Daoy (cell line): ENCODE data around the gene CPZ. TPM values are rescaled to one million over a fixed set of nuclear protein-coding genes. Genes with fewer than 3 reads are reported as not detected.

ENCODE experiments used
- DNase-seq: peaks from one replicate; pipeline ENCODE4 v3.0.0-alpha.2; 2015; ENCODE audit warnings: low read depth
- total RNA-seq: library from RNA; depleted of rRNA; stranded (reverse); fragments of >200 nt; shearing (Covaris generic); gene quantifications from 2 replicates; pipeline ENCODE4 v1.2.3, GENCODE V29; 2014

Gene CPZ
- total RNA-seq, 1 experiment from 2014 or later = 0.80 TPM

DNA sequence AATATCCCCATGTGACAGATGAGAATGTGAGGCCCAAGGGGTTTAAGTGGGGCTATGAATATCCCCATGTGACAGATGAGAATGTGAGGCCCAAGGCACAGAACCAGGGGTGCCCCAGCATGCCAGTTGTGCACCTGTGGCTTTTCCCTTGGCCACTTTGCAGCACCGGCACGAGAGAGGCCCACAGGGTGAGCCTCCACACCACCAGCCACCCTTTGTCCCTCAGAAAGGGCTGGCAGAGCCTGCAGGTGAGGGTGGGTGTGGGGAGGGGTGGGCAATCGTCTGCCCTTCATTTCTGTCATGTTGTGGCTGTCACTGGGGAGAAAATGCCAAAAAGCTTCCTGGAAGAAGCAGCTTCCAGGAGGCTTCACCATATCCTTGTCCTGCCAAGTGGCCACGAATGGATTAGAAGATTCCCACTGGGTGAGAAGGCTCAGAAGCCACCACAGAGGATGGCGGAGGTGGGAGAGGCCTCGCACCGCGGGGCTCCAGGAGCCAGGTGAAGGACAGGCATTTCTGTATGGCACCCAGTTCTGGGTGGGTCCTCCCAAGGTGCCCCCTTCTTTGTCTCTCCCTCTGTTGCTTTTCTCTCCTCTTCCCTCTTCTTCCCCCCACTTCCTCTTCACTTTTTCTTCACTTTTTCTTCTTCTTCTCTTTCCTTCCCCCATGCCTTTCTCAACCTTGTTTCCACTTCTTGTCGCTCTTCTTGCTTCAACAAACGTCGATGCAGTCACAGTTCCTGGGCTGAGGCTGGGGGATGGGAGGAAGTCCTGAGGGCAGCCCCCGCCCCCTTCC lies 12.8 kb upstream of the CPZ start:
- no peak for DNase-seq

DNA sequence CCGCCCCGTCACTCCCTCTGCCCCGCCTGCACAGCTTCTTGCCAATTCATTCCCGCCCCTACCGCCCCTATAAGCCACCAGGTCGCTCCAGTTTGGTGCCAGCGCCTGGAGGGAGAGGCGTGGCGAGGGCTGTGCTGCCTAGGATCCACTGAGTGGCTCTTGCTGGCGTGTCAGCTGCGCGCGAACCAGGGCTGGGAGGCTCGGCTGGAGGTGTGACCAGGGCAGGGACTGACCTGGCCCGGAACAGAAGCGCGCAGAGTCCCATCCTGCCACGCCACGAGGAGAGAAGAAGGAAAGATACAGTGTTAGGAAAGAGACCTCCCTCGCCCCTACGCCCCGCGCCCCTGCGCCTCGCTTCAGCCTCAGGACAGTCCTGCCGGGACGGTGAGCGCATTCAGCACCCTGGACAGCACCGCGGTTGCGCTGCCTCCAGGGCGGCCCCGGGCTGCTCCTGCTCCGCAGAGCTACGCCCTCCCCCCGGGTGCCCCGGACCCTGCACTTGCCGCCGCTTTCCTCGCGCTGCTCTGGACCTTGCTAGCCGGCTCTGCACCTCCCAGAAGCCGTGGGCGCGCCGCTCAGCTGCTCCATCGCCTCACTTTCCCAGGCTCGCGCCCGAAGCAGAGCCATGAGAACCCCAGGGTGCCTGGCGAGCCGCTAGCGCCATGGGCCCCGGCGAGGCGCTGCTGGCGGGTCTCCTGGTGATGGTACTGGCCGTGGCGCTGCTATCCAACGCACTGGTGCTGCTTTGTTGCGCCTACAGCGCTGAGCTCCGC lies 12.1 kb upstream of the CPZ start, which contains the start of gene GPR78:
GPR78 (plus strand) TSS at position 72 of the 773 bp plus-strand sequence; CDS start at position 663, 591 bp downstream.
- peak; percentile 80 for DNase-seq

DNA sequence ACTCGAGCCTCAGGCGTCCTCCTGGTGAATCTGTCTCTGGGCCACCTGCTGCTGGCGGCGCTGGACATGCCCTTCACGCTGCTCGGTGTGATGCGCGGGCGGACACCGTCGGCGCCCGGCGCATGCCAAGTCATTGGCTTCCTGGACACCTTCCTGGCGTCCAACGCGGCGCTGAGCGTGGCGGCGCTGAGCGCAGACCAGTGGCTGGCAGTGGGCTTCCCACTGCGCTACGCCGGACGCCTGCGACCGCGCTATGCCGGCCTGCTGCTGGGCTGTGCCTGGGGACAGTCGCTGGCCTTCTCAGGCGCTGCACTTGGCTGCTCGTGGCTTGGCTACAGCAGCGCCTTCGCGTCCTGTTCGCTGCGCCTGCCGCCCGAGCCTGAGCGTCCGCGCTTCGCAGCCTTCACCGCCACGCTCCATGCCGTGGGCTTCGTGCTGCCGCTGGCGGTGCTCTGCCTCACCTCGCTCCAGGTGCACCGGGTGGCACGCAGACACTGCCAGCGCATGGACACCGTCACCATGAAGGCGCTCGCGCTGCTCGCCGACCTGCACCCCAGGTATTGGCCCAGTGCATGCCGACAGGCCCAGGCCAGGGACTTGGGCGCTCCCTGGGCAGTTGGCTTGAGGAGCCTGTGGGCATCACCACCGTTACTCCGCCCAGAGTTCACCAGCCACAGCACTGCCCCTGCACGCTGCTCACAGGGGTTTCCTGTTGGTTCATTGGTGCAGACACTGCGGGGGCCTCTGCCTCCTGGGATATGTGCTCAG lies 11.3 kb upstream of the CPZ start:
- no peak for DNase-seq

DNA sequence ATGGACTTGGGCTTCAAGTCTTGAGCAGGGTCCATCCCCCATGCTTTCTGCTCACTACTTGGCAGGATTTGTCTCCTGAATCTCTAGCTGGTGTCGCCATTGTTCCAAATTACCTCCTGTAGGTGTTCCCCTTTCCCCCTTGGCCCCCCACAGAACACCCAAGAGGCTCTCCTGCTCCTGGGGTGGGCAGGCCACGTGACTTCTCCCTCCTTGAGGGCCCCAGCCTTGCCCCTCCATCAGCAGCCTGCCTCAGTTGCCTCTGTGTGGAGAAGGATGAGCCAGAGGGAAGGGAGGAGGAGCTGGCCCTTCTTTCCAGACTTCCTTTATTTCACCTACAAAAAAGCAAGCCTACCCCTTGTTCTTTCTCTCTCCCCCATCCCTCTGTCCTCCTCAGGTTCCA lies 10.5 kb upstream of the CPZ start:
- DNase-seq = no peak

DNA sequence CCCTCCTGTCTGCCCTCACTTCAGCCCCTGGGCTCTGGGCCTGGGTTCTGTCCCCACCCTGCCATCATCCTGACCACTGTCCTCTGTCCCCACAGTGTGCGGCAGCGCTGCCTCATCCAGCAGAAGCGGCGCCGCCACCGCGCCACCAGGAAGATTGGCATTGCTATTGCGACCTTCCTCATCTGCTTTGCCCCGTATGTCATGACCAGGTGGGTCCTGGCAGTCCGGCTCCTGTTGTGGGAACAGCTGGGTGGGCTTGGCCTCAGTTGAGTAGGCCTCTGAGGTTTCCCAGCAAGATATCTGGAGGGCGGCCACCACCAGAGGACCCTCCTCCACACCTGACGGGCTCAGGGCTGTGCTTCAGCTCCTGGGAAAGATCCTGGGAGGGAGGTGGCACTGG lies 10.1 kb upstream of the CPZ start:
- no peak for DNase-seq

DNA sequence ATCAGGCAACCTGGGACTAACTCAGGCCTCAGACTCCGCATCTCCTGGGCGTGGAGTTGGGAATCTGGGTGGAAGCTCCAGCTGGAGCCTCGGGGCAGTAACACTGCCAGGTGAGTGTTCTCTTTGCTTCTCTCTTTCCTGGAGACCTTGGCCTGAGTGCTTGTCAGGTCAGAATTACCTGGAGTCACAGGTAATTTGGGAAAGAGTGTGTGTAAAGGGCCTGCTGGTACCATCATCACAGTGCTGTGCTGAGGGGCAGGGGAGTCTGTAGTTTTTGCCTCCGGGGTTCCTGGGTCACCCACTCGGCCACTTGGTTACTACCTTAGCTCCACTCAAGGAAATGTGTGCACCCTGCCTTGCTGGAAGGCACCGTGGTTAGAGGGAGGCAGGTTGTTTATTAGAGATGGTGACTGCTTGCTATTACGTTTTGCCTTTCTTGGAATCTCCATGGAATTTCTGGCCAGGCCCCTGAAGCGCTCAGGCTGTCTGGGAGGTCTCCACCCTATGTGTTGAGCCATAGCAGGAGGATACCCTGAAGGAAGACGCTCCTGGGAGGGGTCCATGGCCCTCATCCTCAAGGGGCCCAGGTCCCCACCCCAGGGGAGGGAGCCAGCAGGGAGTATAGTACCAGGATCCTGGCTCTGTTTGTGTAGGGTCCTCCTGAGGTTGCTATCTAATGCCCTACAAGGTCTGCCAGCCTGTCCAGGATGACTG lies 9.5 kb upstream of the CPZ start:
- no peak for DNase-seq

DNA sequence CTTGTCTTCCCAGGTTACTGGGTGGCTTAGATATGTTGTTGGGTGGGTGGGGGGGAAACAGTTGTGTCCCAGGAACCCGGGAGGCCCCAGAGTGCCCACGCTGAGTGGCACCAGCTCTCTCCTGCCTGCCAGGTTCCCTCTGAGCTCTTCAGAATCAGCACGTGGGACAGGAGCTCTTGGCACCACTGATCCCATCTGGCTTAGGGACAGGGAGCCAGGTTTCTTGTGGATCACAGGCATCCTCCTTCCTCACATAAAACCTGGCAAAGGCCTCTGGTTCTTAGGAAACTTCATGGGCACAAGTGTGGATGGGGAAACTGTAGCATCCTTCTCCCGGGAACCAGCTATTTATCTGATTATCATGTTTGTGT lies 8.9 kb upstream of the CPZ start:
- no peak for DNase-seq

DNA sequence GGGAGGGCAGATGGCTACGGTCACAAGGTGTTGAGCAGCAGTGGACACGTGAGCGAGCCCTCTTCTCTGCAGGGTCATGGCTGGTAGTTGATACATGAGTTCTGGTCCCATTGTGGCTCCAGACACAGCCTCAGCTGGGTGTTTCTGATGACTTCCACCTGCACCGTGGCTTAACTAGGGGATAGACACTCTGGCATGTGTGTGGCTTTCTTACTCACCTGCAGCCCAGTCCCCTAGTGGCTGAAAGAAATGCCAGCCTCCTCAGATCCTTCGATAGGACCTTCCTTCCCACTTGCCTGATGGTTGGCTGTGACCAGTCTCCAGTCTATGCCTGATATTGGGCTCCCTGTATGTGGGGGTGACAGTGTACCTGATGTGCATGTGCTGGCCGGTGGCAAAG lies 7.4 kb upstream of the CPZ start:
- no peak for DNase-seq

DNA sequence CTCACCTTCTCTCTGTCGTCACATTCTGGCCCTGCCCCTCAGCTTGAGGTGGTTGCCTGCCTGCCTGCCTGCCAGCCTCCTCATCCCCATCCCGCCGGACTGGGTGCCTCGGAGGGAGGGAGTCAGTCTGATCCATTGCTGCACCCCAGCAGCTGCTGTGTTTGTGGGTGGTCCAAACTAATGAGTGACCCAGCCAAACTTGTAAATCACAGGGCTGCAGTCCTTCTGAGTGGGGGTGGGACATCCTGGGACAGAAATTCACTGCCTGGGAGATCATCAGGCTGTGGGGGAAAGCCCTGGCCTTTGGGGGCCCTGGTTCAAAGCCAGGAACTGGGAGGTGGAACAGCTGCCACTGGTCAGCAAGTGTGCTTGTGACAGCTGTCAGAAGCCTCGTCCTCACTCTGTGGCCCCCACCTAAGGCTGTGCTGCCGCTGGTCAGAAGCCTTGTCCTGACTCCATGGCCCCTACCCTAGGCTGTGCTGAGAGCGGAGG lies 6.8 kb upstream of the CPZ start:
- DNase-seq = no peak

DNA sequence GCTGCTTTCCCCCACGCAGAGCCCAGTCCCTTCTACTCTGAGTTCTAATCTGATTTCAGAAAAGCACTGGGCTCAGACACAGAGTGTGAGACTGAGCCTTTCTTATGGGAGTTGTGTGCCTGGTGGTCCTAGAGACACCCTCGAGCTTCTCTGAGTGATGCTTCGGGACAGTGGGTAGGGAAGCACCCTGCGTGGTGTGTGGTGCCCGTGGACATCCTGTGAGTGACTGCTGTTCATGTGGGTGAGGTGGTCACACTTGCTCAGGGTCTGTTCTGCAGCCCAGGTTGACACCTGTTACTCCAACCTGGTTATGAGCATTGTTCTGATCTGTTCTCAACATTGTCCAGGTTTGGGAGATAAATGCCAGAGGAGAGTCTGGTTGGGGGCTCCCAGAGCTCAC lies 6.3 kb upstream of the CPZ start:
- no peak for DNase-seq

DNA sequence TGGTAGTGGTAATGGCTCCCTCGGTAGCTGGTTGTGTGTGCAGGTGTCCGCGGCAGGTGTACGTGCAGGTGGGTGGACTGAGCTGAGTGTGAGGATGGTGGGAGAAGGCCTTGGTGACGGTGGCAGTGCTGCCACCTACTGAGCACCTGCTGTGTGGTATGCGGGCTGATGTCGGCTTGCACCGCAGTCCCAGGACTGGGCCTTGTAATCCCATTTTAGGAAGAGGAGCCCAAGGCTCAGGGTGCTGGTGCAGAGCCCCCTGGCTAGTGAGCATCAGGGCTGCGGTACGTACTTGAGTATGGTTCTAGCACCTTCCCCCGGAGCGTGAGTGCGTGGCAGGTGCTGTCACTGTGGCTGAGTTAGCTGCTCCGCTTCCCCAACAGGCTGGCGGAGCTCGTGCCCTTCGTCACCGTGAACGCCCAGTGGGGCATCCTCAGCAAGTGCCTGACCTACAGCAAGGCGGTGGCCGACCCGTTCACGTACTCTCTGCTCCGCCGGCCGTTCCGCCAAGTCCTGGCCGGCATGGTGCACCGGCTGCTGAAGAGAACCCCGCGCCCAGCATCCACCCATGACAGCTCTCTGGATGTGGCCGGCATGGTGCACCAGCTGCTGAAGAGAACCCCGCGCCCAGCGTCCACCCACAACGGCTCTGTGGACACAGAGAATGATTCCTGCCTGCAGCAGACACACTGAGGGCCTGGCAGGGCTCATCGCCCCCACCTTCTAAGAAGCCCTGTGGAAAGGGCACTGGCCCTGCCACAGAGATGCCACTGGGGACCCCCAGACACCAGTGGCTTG lies 5.7 kb upstream of the CPZ start:
- DNase-seq = no peak

DNA sequence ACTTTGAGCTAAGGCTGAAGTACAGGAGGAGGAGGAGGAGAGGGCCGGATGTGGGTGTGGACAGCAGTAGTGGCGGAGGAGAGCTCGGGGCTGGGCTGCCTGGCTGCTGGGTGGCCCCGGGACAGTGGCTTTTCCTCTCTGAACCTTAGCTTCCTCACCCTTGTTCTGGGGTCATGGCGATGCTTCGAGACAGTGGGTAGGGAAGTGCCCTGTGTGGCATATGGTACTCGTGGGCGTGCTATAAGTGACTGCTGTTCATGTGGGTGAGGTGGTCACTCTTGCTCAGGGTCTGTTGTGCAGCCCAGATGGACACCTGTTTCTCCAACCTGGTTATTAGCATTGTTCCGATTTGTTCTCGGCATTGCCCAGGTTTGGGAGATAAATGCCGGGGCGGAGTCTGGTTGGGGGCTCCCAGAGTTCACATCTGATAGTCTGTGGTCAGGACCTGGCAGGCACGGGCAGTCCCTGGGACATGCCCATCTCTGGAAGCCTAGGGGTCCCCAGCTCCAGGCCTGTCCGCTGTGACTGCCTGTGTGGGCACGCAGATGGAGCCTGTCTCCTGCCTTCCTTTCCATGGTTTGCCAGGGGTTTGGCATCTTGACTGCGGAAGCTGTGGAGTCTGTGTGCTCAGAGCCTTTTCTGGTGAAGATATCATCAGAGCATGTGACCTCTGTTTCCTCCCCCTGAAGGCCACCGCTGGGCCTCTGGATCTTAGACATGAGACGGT lies 4.9 kb upstream of the CPZ start:
- DNase-seq = no peak

DNA sequence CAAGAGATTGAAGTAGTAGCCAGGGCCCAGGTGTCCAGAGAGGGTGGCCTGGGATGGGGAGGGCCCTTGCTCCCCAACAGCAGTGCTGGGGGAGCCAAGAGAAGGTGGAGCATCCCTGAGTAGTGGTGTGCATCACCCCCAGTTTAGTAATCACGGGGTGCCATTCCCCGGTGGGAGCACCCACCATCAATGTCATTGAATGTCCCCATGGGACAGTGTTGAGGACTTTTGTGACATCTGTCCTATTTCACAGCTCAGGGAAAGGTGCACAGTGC lies 4.4 kb upstream of the CPZ start:
- no peak for DNase-seq

DNA sequence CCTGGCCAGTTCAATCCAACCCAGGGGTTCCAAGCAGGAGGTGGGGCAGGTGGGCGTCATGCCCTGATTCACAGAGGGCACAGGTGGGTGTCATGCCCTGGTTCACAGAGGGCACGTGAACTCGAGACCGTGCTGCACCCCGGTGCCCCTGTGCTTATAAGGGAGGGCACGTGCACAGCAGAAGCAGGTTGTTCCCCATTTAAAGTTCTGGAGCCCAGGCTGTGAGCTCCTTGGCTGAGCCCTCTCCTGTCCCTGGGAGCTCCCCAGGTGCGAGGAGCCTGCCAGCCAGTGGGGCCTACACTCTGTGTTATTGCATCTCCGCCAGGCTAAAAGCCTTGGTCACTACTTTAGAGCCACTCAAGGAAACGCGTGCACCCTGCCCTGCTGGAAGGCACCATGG lies 3.2 kb upstream of the CPZ start:
- DNase-seq = no peak

DNA sequence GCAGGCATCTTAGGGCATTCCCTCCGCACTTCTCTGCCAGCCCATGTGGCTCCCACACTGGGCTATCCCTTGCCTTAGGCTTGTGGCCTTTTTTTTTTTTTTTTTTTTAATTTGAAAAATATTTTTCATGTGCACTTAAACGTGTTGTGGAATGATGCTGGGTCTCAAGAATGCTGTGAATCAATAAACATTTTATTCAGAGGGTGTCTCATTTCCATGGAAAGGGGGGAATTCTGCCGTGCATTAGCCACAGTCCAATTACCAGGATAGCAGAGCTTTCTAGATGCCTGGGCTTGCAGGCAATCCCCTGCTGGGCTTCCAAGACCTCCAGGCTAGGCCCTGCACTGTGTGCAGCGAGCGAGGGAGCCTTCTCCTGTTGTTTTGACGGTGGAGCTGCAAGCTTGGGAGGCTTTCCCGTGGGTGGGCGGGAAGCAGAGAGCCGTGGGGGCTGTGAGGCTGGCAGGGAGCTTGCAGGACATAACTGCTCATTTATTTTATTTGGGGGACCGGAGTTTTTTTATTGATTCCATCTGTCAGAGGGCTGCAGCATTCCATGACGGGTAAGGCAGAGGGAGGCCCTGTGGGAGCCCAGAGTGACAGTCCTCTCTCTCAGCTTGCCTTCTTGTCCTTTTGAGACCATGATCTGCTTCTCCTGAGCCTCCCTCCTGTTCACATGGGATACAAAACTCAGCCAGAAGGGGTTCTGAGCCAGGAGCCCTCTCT lies 2.6 kb upstream of the CPZ start:
- peak; percentile 79 for DNase-seq

DNA sequence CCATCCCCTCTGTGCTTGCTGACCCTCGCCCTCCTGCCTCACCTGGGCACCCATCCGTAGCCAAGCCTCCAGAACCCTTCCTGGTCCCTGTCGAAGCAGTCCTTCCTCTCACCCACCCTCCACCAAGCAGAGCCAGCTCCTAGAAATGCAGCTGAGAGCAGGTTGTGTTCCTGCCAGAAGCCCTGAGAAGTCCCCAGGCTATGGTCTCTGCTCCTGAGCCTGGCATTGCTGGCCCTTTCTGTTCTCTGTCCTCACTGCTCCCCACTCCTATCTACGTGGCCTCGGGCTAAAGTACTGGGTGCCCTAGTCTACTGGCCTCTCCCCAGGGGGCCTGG lies 2.1 kb upstream of the CPZ start:
- no peak for DNase-seq

DNA sequence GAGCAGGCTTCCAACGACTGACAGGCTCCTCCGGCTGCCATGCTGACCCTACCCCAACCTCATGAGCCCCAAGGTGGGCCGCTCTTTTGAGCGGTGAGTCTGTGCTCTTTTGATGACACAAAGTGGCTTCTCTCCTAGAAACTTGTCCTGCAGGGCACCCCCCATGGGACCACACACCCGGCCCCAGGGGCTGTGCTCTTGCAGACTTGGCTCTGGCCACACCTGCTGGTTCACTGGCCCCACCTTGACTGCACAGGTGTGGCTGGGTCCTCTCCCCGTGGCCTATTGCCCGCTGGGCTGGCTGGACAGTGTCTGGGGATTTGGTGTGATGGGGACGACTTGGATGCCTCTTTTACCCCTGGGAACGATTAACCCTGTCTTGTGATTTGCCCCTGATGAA lies 1.5 kb upstream of the CPZ start:
- DNase-seq = no peak

DNA sequence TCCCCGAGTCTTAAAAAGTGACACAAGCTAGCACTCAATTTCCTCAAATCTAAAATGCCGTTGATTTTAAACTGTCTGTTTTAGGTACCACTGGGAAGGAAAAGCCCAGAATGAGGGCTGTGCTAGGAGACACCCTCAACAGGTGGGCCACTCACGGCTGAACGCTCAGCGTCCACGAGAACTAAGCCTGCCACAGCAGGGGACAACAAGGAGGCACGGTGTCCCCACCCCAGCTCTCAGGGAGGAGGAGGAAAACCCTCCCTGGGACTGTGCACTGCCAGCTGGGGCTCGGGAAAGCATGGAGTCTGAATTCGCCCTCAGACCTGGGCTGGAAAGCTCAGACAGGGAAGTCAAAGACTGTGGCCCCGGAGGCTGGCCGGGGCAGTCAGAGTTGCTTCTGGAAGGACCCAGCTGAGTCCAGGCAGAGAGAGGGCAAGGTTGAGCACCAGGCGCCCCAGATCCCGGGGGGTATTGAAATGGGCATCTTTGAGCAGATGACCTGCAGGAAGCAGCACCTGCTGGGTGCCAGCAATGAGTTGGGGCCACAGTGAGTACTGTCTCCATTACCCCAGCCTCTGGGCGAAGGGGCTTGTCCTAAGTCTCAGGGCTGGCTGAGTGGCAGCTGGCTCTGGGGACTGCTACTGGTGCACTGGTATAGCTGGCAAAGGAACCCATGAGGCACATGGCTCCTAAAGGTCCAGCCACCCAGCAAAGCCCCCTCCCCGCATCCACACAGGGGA lies 769 bp upstream of the CPZ start:
- no peak for DNase-seq
